Measurements from ENCODE around the gene SRL. TPM values are rescaled to one million over a fixed set of nuclear protein-coding genes. Genes with fewer than 3 reads are reported as not detected.
A peak's percentile ranks its signal among the peaks of the same experiment; 100 is the strongest.

The SRL gene
- total and polyA plus RNA-seq, 2 of the 13 experiments (the other 11 are each of a cell fraction or from before 2014, with no cell fraction given) = 0.05 TPM; not detected in 1

DNA sequence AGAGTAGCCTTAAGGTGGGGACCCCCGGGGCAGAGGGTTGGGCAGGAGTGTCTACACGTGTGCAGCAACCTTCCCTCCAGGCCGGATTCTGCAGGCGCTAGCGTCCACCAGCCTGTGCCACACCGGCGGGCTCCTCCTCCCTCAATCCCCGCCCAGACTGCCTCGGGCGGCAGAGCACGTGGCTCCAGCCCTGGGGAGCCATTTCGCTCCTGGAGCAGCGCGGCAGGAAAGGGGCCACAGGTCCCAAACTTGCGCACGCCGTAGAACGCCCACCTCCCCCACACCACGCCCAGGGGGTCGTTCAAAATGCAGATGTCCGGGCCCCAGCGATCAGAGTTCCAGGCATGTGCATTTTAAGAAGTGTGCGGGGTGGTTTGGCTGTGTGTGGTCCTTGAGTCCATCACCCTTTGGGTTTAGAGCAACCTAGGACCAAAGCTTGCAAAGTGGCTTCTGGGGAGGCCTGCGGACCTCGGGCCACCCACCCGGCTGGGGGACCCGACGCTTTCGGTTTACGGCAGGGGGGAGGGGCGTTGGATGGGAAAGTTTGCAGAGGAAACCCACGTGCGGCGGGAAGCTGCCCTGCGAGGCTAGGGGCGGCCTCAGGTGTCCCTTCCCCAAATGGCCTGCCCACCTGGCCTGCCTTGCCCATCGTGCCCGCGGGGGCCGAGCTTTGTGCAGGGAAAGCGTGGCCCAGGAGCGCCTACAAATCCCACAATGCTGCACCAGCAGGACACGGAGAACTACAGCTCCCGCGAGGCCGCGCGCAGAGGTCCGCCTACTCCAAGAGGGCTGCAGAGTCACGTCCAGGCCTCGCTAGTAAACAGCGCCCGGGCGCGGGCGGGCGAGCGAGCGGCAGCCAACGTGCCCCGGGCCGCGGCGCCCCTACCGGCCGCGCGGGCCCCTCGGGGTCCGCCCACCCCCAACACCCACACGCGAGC lies 29.6 kb upstream of the SRL start (continued):
- TF ChIP-seq SIX4 (CRISPR knock-in tag; IDR thresholded peaks at IDR 0.05) (0 out of 2 replicates have a peak, but pooled peaks have one; percentile 11), GZF1 (CRISPR knock-in tag; IDR thresholded peaks at IDR 0.05) (peak; percentile 81; the same call in 1 of the 2 replicates), THRA (CRISPR knock-in tag; IDR thresholded peaks at IDR 0.05; ENCODE audit: borderline replicate concordance) (peak; percentile 54), ZNF143 (CRISPR knock-in tag; IDR thresholded peaks at IDR 0.05) (peak; percentile 92), GATAD2A (CRISPR knock-in tag; IDR thresholded peaks at IDR 0.05) (peak; percentile 12; the same call in 1 of the 2 replicates), BHLHE40 (IDR thresholded peaks at IDR 0.05; ENCODE audit: low read length) (peak; percentile 28; the same call in 1 of the 2 replicates), HMG20B (CRISPR knock-in tag; conservative IDR thresholded peaks at IDR 0.05) (no peak; the same call in 1 of the 2 replicates), ATRX (CRISPR knock-in tag; IDR thresholded peaks at IDR 0.05; ENCODE audit: borderline replicate concordance) (no peak), HOXA3 (CRISPR knock-in tag; IDR thresholded peaks at IDR 0.05) (peak; percentile 84), NCOA2 (CRISPR knock-in tag; IDR thresholded peaks at IDR 0.05) (peak; percentile 52), POGZ (CRISPR knock-in tag; IDR thresholded peaks at IDR 0.05) (peak; percentile 74), RARG (CRISPR knock-in tag; IDR thresholded peaks at IDR 0.05; ENCODE audit: low read depth) (peak; percentile 72; the same call in 1 of the 2 replicates), WIZ (CRISPR knock-in tag; IDR thresholded peaks at IDR 0.05) (peak; percentile 44; the same call in 1 of the 2 replicates), ZNF331 (CRISPR knock-in tag; IDR thresholded peaks at IDR 0.05) (peak; percentile 46; the same call in 1 of the 2 replicates), ZKSCAN8 (CRISPR knock-in tag; IDR thresholded peaks at IDR 0.05; ENCODE audit: borderline replicate concordance) (peak; percentile 36; the same call in 1 of the 2 replicates), ZMAT3 (CRISPR knock-in tag; conservative IDR thresholded peaks at IDR 0.05) (peak; percentile 62), ZKSCAN5 (CRISPR knock-in tag; IDR thresholded peaks at IDR 0.05) (no peak), SP5 (CRISPR knock-in tag; IDR thresholded peaks at IDR 0.05; ENCODE audit: borderline replicate concordance, low read depth) (peak; percentile 43), FOXK1 (CRISPR knock-in tag; IDR thresholded peaks at IDR 0.05; ENCODE audit: borderline replicate concordance, low read depth) (peak; percentile 92)
- TF ChIP-seq, protein P1, sequence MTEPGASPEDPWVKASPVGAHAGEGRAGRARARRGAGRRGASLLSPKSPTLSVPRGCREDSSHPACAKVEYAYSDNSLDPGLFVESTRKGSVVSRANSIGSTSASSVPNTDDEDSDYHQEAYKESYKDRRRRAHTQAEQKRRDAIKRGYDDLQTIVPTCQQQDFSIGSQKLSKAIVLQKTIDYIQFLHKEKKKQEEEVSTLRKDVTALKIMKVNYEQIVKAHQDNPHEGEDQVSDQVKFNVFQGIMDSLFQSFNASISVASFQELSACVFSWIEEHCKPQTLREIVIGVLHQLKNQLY (CRISPR knock-in tag; IDR thresholded peaks at IDR 0.05) = peak; percentile 38; the same call in 1 of the 2 replicates
- TF ChIP-seq, protein P2, sequence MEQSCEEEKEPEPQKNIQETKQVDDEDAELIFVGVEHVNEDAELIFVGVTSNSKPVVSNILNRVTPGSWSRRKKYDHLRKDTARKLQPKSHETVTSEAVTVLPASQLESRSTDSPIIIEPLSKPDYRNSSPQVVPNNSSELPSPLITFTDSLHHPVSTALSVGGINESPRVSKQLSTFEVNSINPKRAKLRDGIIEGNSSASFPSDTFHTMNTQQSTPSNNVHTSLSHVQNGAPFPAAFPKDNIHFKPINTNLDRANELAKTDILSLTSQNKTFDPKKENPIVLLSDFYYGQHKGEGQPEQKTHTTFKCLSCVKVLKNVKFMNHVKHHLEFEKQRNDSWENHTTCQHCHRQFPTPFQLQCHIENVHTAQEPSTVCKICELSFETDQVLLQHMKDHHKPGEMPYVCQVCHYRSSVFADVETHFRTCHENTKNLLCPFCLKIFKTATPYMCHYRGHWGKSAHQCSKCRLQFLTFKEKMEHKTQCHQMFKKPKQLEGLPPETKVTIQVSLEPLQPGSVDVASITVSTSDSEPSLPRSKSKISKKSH (CRISPR knock-in tag; IDR thresholded peaks at IDR 0.05; ENCODE audit: borderline replicate concordance) = peak; percentile 58; the same call in 1 of the 2 replicates
- TF ChIP-seq, protein P3, sequence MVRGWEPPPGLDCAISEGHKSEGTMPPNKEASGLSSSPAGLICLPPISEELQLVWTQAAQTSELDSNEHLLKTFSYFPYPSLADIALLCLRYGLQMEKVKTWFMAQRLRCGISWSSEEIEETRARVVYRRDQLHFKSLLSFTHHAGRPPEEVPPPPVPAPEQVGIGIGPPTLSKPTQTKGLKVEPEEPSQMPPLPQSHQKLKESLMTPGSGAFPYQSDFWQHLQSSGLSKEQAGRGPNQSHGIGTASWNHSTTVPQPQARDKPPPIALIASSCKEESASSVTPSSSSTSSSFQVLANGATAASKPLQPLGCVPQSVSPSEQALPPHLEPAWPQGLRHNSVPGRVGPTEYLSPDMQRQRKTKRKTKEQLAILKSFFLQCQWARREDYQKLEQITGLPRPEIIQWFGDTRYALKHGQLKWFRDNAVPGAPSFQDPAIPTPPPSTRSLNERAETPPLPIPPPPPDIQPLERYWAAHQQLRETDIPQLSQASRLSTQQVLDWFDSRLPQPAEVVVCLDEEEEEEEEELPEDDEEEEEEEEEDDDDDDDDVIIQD (CRISPR knock-in tag; IDR thresholded peaks at IDR 0.05; ENCODE audit: low read depth) = 0 out of 2 replicates have a peak, but pooled peaks have one; percentile 2
- TF ChIP-seq, protein P4, sequence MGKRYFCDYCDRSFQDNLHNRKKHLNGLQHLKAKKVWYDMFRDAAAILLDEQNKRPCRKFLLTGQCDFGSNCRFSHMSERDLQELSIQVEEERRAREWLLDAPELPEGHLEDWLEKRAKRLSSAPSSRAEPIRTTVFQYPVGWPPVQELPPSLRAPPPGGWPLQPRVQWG (CRISPR knock-in tag; IDR thresholded peaks at IDR 0.05; ENCODE audit: borderline replicate concordance, low read depth) = no peak

Measured in HepG2 (cell line).